Uterus (tissue), 2 donors: ENCODE results near the gene DOC2B.

ENCODE experiments used
- POLR2A ChIP-seq, 2 donors: fragments of 450-650 bp; IDR thresholded peaks; one replicate each; pipeline ENCODE4 v1.6.1; 2016; ENCODE audit warnings: antibody characterized with exemption in 2 of 2, mild to moderate bottlenecking in 1 of 2, moderate library complexity in 1 of 2
- TF ChIP-seq, protein P1 (sequence below), 4 experiments: fragments of 200-600 bp in 2 of 4; fragments of 450-650 bp in 2 of 4; sonication (generic) in 2 of 4; IDR thresholded peaks; one replicate each; pipeline ENCODE4 v1.5.1; 2016 to 2019; ENCODE audit warnings: antibody characterized with exemption in 4 of 4, mild to moderate bottlenecking in 2 of 4, moderate library complexity in 1 of 4

GRCh38 chr17:142876-143784 lies 38.3 kb downstream of the DOC2B start:
- TF ChIP-seq POLR2A (IDR thresholded peaks at IDR 0.05), result no peak
- TF ChIP-seq, protein P1, sequence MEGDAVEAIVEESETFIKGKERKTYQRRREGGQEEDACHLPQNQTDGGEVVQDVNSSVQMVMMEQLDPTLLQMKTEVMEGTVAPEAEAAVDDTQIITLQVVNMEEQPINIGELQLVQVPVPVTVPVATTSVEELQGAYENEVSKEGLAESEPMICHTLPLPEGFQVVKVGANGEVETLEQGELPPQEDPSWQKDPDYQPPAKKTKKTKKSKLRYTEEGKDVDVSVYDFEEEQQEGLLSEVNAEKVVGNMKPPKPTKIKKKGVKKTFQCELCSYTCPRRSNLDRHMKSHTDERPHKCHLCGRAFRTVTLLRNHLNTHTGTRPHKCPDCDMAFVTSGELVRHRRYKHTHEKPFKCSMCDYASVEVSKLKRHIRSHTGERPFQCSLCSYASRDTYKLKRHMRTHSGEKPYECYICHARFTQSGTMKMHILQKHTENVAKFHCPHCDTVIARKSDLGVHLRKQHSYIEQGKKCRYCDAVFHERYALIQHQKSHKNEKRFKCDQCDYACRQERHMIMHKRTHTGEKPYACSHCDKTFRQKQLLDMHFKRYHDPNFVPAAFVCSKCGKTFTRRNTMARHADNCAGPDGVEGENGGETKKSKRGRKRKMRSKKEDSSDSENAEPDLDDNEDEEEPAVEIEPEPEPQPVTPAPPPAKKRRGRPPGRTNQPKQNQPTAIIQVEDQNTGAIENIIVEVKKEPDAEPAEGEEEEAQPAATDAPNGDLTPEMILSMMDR (IDR thresholded peaks at IDR 0.05), result no peak
